ENCODE data around the gene SMC3. TPM values are rescaled to one million over a fixed set of nuclear protein-coding genes. Genes with fewer than 3 reads are reported as not detected.

Gene SMC3
- total and polyA plus RNA-seq, 4 donors, result 7.2 to 26.4 (median 18.1) TPM

DNA sequence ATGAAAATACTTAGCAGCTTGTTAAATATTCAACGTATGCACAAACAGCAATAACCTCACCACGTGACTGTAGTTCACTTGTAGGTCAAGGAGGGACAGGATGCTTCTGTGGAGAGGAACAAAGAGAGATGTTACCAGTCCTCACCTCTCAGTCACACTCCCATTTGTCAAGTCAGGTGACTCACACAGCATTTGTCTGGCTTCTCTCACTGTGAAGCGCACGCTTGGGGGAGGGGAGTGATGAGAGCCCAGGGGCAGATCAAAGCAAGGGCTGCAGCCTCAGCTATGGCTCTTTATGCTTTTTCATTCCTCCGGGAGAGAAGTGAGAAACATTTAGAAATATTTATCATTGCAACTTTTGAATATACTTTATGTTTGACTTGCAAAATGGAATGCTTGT, 73.8 kb downstream of the SMC3 start:
- Histone ChIP-seq H3K27me3 (ENCODE audit: control insufficient read depth in 4 of 4, insufficient read depth in 4 of 4, low read length in 3 of 4) (peaks cover 0 to 19% (median 9%) of the 10 kb centered on the region in 4 donors), H3K27ac (ENCODE audit: low read depth in 1 of 2, low read length in 2 of 2) (no peak overlapping the region), H3K9me3 (ENCODE audit: control insufficient read depth in 4 of 4, low read length in 3 of 4) (no peaks in the 10 kb centered on the region), H3K9ac (ENCODE audit: low read depth in 1 of 2, low read length in 2 of 2) (no peak overlapping the region), H3K36me3 (ENCODE audit: control insufficient read depth in 4 of 4, insufficient read depth in 3 of 4, low read depth in 1 of 4, low read length in 3 of 4) (no peaks in the 10 kb centered on the region), H3K4me3 (ENCODE audit: low read depth in 1 of 3, low read length in 3 of 3) (no peak overlapping the region), H3K4me1 (ENCODE audit: control insufficient read depth in 4 of 4, insufficient read depth in 4 of 4, low read length in 3 of 4) (peaks cover 3 to 22% (median 17%) of the 10 kb centered on the region in 4 donors)
- TF ChIP-seq EGR1 (IDR thresholded peaks at IDR 0.05; ENCODE audit: low read depth in 2 of 2), result no peak
- 24% methylated on average over 5 of the region's 5 CpGs for WGBS
- DNase-seq (ENCODE audit: low spot score), result no peak

DNA sequence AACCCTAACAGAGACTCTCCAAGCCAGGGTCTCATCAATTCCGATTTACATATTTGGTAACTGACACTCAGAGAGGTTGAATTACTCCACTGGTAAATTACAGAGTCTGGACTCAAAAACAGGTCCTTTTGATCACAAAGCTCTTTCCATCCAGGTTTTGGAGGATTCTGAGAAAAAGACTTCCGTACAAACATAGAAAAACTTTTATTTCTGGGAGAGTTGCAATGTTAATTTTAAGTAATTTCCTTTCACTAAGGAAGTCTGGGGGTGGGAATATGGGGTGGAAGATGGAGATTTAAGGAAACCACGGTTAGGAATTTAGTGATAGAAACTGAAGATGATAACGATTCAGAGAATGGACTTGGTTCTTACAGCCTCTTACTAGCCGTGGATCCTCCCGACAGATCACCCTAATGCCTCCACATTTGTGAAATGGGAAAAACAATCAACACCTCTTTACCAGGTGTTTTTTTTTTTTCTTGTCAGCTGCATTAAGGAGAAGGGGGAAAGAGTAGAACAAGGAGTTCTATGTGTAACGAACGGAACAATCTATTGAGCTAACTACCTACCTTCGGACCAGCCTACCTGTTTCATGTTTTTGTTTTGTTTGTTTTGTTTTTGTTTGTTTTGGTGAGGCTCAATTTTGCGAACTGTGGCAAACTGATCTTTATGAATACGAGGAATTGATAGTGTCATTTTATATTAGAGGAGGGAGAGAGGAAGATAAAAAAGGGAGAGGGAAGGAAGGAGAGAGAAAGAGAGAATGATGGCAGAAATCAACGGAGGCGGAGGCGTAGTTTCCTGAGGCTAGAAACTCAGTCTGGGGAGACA, 74.9 kb downstream of the SMC3 start:
- peaks cover 0 to 25% (median 10%) of the 10 kb centered on the region in 4 donors for H3K27me3 ChIP-seq (ENCODE audit: control insufficient read depth in 4 of 4, insufficient read depth in 4 of 4, low read length in 3 of 4)
- H3K36me3 ChIP-seq (ENCODE audit: control insufficient read depth in 4 of 4, insufficient read depth in 3 of 4, low read depth in 1 of 4, low read length in 3 of 4), result no peaks in the 10 kb centered on the region
- no peak for DNase-seq (ENCODE audit: low spot score)
- H3K9ac ChIP-seq (ENCODE audit: low read depth in 1 of 2, low read length in 2 of 2), result no peak overlapping the region
- no peak overlapping the region for H3K4me3 ChIP-seq (ENCODE audit: low read depth in 1 of 3, low read length in 3 of 3)
- WGBS, result 27% methylated on average over 14 of the region's 14 CpGs
- no peak overlapping the region for H3K27ac ChIP-seq (ENCODE audit: low read depth in 1 of 2, low read length in 2 of 2)
- peaks cover 3 to 22% (median 17%) of the 10 kb centered on the region in 4 donors for H3K4me1 ChIP-seq (ENCODE audit: control insufficient read depth in 4 of 4, insufficient read depth in 4 of 4, low read length in 3 of 4)
- no peaks in the 10 kb centered on the region for H3K9me3 ChIP-seq (ENCODE audit: control insufficient read depth in 4 of 4, low read length in 3 of 4)
- TF ChIP-seq YY1 (IDR thresholded peaks at IDR 0.05) (no peak), FOXA1 (IDR thresholded peaks at IDR 0.05) (no peak), GABPA (IDR thresholded peaks at IDR 0.05 in 1 of 2, conservative IDR thresholded peaks at IDR 0.05 in 1 of 2) (no peak), CTCF (IDR thresholded peaks at IDR 0.05; ENCODE audit: low read depth, low read length, missing input control) (no peak), RAD21 (IDR thresholded peaks at IDR 0.05) (no peak), NR2F2 (IDR thresholded peaks at IDR 0.05) (no peak), MAX (IDR thresholded peaks at IDR 0.05) (no peak), FOXA2 (IDR thresholded peaks at IDR 0.05) (no peak)
- TF ChIP-seq, protein P1, sequence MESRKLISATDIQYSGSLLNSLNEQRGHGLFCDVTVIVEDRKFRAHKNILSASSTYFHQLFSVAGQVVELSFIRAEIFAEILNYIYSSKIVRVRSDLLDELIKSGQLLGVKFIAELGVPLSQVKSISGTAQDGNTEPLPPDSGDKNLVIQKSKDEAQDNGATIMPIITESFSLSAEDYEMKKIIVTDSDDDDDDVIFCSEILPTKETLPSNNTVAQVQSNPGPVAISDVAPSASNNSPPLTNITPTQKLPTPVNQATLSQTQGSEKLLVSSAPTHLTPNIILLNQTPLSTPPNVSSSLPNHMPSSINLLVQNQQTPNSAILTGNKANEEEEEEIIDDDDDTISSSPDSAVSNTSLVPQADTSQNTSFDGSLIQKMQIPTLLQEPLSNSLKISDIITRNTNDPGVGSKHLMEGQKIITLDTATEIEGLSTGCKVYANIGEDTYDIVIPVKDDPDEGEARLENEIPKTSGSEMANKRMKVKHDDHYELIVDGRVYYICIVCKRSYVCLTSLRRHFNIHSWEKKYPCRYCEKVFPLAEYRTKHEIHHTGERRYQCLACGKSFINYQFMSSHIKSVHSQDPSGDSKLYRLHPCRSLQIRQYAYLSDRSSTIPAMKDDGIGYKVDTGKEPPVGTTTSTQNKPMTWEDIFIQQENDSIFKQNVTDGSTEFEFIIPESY (IDR thresholded peaks at IDR 0.05), result no peak

DNA sequence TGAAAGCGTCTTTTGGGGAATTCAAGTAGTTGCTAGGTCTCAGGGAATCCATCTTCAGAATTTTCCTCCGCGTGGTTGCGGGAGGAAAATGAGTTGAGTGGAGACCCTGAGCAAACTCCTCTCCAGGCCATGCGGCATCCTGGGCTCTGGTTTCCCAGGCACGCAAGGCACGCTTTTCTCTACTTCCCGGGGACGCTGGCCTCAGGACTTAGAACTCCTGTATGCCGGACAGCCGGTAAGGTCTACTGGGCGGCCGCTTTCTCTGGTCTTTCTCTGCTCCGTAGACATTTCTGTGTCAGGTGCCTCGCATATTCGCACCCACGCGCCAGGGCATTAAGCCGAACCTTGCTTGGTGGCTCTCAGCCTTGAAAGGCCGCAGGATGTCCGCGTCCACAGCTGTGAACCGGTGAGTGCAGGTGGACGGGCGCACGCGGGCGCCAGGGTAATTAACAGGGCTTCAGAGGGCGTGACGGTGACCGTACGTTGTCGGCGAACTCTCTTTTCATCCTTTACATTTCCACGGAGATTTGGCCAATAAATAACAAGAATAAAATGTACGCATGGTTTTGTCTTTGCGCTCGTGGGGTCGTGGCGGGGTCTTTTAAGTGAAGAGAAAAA, 75.6 kb downstream of the SMC3 start:
- Histone ChIP-seq H3K9ac (ENCODE audit: low read depth in 1 of 2, low read length in 2 of 2) (no peak overlapping the region), H3K4me1 (ENCODE audit: control insufficient read depth in 4 of 4, insufficient read depth in 4 of 4, low read length in 3 of 4) (peaks cover 3 to 22% (median 17%) of the 10 kb centered on the region in 4 donors), H3K36me3 (ENCODE audit: control insufficient read depth in 4 of 4, insufficient read depth in 3 of 4, low read depth in 1 of 4, low read length in 3 of 4) (no peaks in the 10 kb centered on the region), H3K27ac (ENCODE audit: low read depth in 1 of 2, low read length in 2 of 2) (no peak overlapping the region), H3K9me3 (ENCODE audit: control insufficient read depth in 4 of 4, low read length in 3 of 4) (no peaks in the 10 kb centered on the region), H3K27me3 (ENCODE audit: control insufficient read depth in 4 of 4, insufficient read depth in 4 of 4, low read length in 3 of 4) (peaks cover 0 to 25% (median 11%) of the 10 kb centered on the region in 4 donors), H3K4me3 (ENCODE audit: low read depth in 1 of 3, low read length in 3 of 3) (peak overlapping the region in 2 of 3 donors; percentile 62 to 65)
- TF ChIP-seq HNF4A (conservative IDR thresholded peaks at IDR 0.05) (no peak), TAF1 (conservative IDR thresholded peaks at IDR 0.05) (no peak), FOXA1 (IDR thresholded peaks at IDR 0.05) (no peak), HNF4G (IDR thresholded peaks at IDR 0.05) (no peak), JUND (IDR thresholded peaks at IDR 0.05) (no peak), EGR1 (IDR thresholded peaks at IDR 0.05; ENCODE audit: low read depth in 2 of 2) (no peak), GABPA (IDR thresholded peaks at IDR 0.05 in 1 of 2, conservative IDR thresholded peaks at IDR 0.05 in 1 of 2) (no peak)
- TF ChIP-seq, protein P2, sequence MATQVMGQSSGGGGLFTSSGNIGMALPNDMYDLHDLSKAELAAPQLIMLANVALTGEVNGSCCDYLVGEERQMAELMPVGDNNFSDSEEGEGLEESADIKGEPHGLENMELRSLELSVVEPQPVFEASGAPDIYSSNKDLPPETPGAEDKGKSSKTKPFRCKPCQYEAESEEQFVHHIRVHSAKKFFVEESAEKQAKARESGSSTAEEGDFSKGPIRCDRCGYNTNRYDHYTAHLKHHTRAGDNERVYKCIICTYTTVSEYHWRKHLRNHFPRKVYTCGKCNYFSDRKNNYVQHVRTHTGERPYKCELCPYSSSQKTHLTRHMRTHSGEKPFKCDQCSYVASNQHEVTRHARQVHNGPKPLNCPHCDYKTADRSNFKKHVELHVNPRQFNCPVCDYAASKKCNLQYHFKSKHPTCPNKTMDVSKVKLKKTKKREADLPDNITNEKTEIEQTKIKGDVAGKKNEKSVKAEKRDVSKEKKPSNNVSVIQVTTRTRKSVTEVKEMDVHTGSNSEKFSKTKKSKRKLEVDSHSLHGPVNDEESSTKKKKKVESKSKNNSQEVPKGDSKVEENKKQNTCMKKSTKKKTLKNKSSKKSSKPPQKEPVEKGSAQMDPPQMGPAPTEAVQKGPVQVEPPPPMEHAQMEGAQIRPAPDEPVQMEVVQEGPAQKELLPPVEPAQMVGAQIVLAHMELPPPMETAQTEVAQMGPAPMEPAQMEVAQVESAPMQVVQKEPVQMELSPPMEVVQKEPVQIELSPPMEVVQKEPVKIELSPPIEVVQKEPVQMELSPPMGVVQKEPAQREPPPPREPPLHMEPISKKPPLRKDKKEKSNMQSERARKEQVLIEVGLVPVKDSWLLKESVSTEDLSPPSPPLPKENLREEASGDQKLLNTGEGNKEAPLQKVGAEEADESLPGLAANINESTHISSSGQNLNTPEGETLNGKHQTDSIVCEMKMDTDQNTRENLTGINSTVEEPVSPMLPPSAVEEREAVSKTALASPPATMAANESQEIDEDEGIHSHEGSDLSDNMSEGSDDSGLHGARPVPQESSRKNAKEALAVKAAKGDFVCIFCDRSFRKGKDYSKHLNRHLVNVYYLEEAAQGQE (IDR thresholded peaks at IDR 0.05), result no peak
- no peak for DNase-seq (ENCODE audit: low spot score)
- 6% methylated on average over 40 of the region's 40 CpGs for WGBS
